Retina (tissue), 1 donor: ENCODE data around the gene RAC2.
"Not testable (repeated sequence)": the region's sequence is repeated elsewhere in the genome, so short reads cannot be mapped to it uniquely, and the experiment has no call there.

Source experiments
- DNase-seq: peaks from one replicate; pipeline ENCODE4 v3.0.0-alpha.2; 2016

Gene RAC2

DNA sequence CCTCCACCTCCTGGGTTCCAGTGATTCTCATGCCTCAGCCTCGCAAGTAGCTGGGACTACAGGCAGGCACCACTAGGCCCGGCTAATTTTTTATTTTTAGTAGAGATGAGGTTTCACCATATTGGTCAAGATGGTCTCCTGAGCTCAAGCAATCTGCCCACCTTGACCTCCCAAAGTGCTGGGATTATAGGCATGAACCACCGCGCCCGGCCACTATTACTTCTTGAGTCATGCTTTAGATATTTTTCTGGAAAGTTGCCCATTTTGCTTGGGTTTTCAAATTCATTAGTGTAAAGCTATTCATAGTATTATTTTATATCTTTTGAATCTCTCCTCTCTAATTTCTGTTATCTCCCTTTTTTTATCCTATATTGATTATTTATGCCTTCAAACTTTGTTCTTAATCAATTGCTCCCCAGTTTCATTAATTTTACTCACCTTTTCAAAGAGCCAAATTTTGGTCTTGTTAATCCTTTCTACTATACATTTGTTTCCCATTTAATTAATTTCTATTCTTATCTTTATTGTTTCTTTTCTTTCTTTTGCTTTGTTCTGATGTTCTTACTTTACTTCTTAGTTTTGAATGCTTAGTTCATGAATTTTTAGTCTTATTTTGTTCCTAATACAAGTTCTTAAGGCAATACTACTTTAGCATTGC lies 10.3 kb upstream of the RAC2 start:
- DNase-seq, result no peak

DNA sequence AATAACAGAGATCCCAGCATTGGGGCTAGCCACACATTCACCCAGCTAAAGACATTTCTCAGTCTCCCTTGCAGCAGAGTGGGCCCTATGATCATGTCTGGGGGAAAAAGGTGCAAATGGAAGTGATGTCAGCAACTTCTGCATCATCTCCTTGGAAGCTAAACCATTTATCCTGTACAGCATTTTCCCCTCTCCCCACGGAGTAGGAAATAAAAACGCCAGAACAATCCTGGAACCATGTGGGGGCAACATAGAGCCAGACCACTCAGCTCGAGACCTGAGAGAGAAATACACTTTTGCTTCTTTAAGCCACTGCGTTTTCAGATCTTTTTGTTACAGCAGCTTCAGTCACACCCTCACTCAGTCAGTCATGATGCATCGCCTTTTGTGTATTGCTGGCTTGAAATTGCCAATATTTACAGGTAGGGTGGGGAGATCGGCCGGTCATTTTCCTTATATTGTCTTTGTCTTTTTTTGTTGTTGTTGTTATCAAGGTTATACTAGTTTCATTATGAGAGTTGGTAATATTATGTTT lies 9.1 kb upstream of the RAC2 start:
- DNase-seq, result peak; percentile 31

DNA sequence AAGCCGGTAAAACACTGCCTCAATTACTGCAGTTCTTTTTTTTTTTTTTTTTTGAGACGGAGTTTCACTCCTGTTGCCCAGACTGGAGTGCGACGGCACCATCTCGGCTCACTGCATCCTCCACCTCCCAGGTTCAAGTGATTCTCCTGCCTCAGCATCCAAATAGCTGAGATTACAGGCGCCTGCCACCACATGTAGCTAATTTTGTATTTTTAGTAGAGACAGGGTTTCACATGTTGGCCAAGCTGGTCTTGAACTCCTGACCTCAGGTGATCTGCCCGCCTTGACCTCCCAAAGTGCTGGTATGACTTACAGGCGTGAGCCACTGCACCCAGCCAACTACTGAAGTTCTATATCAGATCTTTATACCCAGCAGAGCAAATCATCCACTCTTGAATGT lies 7.8 kb upstream of the RAC2 start:
- not testable (repeated sequence) for DNase-seq

DNA sequence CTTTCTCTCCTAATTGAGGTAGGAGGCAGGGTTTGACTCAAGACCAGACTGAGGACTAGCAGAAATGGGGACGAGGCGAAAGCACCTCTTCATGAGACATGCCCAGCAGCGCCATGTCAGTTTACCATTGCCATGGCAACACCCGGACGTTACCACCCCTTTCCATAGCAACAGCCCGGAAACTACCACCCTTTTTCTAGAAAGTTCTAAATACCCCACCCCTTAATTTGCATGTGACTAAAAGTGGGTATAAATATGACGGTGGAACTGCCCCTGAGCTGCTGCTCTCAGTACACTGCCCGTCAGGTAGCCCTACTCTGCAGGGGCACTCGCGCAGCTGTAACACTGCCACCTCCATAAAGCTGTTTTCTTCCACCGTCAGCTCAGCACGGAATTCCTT lies 5.9 kb upstream of the RAC2 start:
- DNase-seq, result no peak

DNA sequence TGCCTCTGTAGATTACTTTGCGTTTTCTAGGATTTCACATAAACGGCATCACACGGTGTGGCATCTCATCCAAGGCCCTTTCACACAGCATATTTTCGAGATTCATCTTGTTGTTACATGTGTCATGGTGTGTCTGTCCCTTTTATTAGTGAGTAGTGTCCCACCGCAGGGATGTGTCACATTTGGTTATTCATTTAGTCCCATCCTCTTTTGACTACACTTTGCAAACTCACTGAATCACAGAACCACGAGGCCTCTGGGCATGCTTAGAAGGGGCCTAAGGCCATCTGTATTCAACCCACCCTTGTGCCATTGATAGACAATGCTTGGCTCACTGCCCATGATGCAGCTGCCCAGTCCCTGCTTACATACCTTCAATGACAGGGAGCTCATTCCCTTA lies 4.2 kb upstream of the RAC2 start:
- no peak for DNase-seq

DNA sequence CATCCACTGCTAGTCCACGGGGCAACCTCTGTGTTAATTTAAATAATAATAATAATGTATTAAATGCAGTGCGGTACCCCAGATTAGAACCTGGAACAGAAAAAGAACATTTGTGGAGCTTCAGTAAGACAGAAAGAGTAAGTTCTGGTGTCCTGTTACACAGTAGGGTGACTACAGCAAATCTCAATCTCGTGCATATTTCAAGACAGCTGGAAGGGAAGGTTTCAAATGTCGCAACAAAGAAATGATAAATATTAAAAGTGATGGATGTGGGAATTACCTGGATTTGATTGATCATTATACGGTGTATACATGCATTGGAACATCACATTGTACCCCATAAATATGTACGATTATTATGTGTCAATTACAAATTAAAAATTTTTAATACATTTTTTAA lies 1.7 kb upstream of the RAC2 start:
- DNase-seq, result no peak

DNA sequence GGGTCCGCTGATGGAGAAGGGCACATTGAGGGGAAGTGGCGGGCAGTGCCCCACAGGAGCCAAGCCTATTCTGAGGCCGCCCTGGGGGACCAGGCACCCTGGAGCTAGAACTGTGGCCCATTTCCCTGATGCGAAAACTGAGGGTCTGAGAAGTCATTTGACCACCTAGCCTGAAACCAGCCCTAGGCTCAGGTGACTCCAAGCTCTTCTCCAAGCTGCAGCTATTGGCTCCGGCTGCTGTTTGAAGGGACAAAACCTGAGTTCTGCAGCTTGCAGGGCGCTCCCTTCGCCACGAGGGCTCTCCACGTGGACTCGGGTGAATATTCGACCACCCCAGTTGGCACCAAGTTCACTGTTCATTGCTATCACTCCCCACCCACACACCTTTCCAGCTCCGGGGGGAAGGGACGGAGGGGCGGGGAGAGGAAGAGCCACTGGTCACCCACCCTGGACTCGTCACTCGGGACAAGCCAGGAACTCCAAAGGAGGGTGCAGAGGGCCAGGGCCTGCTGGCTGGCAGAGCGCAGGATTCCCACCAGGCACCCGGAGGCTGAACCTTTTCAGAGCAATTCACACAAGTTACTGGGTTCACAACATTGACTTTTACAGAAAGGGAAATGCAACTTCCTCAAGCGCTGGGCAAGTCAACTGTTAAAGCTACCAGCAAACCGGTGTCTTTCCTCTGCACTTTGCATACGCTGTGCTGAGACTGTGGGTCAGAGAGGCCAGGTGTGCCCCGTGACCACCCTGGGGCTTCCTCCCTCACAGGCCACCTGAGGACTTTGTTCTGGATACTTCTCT lies 1.1 kb upstream of the RAC2 start:
- DNase-seq, result no peak

DNA sequence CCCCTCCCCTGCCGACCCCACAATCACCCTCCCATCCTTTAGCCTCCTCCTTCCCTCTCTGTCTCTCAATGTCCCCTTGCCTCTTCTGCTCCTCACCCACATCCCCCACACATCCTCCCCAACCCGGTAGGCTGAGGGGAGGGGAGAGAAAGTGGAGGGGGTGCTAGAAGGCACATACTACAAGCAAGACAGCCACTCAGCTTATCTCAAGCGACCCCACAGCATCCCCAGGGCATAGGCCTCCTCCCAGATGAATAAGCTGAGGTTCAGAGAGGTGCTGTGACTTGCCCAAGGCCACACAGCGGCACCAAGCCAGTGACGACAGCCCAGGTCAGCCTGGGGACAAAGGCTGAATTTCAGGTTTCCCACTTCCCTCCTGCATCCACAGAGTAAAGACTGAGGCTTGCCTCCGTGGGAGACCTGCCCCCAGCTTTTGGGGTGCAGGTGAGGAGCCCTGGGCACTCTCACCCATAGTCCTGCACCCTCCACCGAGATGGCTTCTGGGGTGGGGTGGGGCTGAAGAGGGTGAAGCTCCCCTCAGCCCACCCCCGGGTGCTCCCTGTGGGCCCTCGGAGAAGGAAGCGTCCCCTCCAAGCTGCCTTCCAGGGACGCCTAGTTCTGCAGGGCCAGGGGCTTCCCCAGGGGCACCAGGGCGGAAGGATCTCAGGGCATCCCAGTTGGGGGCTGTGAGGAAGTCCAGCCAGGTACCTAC lies 511 bp downstream of the RAC2 start:
- no peak for DNase-seq

DNA sequence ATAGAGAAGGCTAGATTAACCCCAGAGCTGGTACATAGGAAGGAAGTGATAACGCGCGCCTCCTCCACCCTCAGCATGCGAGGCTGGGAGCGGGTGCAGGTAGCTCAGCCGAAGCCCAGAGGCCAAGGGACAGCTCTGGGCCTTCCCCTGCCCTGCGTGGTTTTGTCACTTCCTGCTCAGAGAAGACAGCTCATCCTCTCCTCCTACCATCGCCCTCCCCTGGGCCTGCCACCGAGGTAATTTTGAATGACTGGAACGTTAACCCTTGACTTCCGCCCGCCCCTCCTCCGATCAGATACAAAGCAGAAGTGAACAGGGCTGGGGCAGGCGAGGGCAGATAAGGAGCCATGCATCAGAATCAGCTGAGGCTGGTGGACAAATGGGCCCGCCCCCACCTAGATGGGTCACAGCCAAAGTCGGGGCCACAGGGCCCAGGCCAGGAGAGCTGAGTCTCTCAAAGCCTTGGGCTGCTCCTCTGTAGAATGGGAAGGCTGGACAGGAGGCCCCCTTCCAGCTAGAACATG lies 1.6 kb downstream of the RAC2 start:
- no peak for DNase-seq

DNA sequence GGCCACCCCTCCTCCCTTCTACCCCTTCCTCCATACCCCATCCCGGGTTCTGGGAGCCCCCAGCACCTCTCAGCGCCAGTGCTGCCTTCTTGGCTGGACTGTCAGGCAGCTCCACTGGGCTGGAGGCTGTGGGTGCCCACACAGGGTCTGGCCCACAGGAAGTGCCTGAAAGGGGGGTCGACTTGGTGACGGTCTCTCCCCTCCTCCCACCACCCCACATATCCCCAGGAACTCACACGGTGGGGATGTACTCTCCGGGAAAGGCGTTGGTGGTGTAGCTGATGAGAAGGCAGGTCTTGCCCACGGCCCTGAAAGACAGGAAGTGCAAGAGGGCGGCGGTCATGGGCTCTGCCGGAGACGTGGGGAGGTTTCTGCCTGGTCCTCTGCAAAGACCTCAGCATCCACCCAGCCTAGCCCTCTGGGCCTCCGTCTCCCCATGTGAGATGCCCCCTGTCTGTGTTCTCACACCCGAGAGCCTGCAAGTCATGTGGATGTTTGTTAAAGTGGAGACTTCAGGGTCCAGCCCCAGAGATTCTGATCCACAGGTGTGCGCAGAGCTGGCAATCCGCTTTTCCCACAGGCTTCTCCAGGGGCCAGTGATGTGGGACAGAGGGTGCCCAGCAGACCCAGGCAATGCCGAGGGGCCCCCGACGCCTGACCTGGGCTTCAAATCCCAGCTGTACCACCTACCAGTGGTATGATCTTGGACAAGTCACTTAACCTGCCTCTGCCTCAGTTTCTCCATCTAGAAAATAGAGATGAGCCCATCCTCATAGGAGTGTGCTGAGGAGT lies 2.5 kb downstream of the RAC2 start:
- DNase-seq, result no peak

DNA sequence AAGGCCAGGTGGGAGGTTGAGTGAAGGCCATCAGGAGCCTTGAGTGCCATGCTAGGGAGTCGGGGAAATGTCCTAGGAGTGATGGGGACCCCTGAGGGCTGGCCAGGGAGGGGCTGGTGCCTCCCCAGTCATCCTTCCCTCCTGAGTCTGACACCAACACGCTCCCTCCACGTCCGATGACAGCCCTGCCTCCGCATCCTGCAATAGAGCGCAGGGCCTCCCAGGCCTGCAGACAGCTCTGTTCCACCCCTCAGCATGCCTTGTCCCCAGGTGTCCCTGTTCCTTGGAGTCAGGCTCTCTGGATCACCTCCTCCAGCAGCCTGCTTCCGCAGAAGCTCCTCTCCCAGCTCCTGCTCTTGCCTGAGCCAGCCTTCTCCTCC lies 3.1 kb downstream of the RAC2 start:
- DNase-seq, result no peak

DNA sequence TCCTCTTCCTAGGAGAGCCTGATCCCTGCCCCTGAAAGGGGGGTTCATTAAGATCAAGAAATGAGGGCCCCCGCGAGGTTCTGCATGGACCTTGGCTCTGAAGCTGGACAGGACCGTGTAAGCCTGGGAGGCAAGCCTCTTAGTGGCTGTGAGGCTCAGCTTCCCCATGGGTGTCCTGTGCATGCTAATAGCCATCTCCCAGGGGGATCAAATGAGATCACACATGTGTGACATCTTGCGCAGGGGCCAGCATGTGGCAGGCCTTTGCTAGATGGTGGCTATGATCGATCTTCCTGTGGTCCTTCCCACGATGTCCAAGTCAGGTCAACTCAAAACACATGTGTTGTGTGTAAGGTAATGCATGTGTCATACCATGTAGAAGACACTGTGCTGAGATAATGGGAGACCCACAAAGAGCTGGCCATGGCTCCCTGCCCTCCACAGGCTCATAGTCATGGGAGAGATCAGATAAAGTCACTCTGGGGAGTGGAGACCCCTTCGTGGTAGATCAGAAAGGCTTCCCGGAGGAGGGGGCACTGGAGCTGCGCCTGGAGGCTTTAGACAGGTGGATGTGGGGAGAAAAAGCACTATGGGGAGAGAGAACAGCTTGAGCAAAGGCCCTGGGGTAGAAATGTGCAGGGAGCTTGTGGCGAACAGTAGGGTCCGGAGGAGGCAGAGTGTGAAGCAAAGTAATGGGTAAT lies 3.7 kb downstream of the RAC2 start:
- DNase-seq, result no peak

DNA sequence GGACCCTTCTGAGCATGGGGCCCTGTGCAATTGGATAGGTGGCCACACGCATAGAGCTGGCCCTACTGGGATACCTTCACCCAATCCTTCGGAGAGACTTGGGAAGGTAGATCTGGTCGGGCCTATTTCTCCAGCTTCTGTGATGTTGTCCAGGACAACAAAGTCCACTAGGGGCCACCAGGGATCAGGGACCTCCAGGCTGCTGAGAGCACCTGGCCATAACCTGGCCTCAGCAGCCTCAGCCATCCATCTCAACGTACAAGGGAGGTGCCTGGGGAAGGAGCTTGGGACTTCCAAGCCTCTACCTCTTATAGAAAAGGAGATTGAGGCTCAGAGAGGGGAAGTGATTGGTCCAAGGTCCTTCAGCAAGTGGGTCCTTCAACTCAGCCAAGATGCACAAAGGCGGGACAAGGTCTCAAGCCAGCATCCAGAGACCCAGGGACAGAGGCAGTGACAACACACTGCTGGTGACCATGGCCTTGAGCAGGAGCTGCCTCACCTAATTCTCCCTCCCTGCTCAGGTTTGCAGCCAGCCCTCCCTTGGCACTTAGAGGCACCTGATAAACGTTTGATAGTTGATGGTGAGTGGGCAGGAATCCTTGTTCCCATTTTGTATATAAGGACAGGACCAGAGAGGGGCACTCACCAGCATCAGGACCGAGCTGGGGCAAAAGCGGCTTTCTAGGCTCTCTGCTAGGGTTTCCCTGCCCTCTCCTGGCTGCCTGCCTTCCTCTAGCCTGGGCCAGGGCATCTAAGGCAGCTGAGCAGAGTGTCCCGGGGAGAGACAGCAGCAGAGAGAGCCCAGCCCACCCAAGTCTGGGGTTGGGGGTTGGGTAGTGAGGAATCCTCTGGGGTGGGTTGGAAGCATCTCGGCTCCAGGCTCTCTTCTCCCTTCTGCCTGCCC lies 4.5 kb downstream of the RAC2 start:
- DNase-seq, result no peak

DNA sequence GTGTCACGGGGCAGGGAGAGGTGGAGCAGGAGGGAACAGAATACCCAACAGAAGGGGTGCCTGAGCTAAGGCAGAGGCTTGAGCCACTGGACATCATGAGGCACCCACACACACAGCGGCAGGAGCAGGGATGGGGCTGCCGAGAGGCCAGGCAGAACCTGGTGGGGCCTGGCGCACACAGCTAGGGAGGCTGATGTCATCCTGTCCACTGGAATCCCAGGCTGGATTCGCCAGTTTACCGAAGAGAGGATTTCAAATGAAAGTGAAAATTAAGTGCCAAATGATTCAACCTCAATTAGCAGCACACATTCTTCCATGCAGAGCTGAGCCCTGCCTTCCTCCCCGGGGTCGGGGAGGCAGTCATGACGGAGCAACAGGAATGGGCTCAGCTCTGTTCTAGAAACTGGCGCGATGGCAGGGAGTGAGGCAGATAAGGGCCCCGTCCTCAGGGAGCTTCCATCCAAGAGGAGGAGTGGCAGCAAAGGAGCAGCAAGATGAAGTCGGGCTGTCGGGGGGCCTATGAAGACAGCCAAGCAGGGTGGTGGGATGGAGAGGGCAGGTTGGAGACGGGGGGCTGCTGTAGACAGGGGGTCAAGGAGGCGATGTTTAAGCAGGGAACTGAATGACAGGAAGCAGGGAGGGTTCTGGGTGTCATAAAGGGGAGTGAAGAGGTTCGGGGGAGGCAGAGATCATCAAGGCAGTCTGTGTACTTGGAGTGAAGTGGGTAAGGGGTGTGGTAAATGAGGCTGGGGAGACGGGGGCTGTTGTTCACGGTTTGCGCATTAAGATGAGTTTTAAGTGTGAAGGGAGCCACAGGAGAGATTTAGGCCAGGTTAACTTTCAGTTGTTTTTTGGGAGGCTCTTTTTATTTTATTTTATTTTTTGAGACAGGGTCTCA lies 6.4 kb downstream of the RAC2 start:
- DNase-seq, result no peak

DNA sequence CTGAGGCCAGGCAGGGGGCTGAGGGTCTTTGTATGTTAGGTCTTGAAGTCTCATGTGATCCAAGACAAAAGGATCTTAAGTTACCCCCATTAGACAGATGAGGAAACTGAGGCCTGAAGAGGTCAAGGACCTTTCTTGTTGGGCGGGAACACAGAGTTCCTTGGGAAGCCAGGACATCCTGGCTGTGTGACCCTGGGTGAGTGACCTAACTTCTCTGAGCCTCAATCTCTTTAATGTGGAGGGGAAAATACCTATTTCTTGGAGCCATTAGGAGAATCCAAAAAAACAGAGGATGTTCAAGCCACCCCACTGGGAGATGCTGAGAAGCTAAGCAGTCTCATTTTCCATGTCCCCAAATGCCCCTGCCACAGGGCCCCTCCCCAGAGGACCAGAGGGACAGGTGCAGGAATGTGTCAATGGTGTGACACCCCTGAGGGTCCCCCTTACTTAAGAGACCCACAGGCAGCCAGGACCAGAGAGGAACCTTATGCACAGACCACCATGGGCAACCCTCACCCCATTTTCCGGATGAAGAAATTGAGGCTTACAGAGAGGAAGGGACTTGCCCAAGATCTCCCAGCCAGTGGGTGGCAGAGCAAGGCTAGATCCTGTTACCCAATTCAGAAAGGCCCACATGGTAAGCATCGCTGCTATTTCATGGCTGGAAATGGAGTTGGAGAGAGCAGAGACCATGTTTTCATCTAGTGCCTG lies 8.0 kb downstream of the RAC2 start:
- DNase-seq, result no peak

DNA sequence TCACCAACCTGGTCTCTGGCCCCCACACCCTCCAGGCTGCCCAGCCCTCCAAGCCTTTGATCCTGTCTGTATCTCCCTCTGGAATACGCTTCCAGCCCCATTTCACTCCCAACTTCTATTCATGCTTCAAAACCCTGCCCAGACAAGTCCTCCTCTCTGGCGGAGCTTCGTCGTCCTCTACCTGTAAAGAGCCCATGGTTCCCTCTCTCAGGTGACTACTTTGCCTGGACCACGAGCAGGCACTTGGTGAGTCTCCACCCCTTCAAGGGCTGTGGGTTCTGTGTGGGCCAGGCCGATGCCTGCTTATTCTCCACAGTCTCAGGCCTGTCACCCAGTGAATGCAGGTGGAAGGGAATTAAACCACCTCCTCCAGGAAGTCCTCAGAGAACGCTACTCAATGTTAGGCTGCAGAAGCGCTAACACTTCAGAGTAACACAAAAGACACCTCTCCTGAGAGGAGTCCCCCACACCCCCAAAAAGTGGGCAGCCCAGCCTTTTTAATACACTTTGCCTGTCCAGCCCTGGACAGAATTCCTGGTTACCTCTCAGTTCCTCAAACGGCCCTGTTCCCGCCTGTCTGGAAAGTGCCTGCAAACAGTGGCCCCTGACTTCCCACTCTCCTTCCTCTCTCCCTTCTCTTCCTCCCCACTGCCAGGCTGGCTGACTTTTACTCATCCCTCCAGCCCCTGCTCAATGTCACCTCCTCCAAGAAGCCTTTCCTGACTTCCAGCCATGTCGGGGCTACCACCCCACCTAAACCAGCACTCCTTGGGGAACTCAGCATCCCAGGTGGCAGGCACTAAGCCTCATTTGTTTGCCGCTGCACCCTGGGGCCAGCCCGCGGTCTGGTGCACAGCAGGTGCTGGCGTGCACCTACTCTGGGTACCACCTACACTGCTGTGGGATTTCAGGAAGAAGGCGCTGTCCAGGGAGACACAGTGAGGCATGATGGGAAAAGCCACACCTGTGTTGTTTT lies 9.0 kb downstream of the RAC2 start:
- no peak for DNase-seq

DNA sequence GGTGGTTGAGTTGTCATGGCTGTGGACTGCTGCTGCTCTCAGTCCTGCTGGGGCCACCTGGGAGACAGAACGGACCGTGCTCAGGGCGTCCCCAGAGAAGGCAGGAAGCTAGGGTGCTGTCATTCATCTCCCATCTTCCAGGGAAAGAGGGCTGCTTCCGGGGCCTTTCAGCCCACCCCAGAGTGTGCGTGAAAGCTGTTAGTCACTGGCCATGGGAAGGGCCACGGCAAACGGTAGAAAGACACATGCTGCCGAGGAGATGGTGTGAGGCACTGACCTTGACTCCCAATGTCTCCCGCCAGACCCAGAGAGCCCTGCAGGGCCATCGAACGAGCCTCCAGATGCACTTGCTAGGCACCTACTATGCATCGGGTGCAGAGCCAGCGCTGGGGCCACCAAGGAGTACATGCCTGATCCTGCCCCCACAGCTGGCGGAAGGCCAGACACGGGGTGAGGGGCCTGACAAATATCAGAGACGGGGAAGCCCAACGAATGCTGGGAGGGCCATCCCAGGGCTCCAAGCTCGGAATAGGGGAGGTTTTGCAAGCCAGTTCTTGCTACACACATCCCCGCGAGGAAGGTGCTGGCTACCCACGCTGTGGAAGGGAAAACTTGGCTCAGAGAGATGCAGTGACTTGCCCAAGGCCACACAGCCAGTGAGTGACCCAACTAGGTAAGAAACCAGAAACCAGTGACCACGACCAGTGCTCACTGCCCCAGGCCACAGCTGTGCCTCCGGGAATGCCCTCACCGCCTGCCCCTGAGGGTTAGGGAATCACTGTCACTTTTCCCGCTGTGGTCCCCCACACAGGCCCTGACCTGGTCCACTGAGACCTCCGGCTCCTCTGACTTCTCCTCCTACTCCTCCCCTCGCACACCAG lies 10.1 kb downstream of the RAC2 start:
- DNase-seq, result no peak
